NCI-H1694 treated with DMSO at 0.1 percent for 48 hours (cell line): Measurements from ENCODE around the gene FOXD3.
"Not testable (repeated sequence)": the region's sequence is repeated elsewhere in the genome, so short reads cannot be mapped to it uniquely, and the experiment has no call there.

Experiments
- DNase-seq: peaks from one replicate; lab custom pipeline; 2025; lab: John Stamatoyannopoulos, UW

The FOXD3 gene

DNA sequence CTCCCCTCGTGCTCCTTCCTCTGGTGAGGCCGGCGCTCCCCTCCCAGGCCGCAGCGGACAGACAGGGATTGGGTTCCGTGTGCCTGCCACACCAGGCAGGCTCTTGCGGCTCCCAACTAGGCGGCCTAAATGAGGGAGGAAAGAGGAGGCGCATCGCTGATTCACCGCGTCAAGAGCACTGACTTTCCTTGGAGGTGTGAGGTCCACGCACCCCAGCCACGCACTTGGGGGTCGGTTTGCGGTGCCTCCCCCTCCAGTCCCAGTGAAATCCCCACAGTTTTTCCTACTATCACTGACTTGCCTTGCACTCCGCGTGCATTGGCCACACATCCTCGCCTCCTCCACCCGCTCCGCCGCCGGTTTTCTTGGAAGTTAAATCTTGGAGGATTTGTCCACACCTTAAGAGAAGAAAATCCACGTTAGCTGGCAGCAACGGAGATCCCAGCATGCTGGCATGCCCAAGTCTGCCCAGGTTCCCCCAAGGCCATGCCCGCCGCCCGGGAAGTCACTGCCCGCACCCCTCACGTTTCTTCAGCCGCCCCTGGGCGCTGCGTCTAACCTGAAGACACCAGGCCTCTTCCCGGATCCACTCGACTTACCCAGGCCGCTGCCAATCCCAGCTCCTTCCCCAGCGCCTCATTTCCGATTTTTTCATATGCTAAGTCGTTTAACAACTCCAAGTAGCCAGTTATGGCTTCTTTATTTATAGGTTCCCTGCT is 1.1 kb upstream of the FOXD3 start:
- no peak for DNase-seq

DNA sequence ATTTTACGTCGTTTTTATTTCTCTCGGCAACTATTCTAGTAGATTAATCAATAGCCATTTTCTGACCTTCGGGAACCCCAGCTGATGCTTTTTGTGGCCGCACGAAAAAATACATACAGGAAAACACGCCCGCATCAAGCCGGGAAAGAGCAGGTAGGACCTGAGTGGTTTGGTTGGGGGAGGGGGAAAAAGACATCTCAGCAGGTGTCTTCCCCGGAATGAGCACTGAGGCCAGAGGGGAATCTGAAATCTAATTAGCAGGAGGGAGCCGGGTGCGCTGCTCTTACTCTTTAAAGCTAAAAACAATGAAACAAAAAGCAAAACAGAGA is 618 bp upstream of the FOXD3 start:
- DNase-seq: no peak

DNA sequence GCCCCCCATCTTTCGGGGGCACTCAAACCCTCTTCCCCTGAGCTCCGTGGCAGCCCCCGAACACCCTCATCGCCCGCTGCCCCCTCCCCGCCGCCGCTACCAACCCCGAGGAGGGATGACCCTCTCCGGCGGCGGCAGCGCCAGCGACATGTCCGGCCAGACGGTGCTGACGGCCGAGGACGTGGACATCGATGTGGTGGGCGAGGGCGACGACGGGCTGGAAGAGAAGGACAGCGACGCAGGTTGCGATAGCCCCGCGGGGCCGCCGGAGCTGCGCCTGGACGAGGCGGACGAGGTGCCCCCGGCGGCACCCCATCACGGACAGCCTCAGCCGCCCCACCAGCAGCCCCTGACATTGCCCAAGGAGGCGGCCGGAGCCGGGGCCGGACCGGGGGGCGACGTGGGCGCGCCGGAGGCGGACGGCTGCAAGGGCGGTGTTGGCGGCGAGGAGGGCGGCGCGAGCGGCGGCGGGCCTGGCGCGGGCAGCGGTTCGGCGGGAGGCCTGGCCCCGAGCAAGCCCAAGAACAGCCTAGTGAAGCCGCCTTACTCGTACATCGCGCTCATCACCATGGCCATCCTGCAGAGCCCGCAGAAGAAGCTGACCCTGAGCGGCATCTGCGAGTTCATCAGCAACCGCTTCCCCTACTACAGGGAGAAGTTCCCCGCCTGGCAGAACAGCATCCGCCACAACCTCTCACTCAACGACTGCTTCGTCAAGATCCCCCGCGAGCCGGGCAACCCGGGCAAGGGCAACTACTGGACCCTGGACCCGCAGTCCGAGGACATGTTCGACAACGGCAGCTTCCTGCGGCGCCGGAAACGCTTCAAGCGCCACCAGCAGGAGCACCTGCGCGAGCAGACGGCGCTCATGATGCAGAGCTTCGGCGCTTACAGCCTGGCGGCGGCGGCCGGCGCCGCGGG is 837 bp downstream of the FOXD3 start:
- DNase-seq: peak; percentile 62

DNA sequence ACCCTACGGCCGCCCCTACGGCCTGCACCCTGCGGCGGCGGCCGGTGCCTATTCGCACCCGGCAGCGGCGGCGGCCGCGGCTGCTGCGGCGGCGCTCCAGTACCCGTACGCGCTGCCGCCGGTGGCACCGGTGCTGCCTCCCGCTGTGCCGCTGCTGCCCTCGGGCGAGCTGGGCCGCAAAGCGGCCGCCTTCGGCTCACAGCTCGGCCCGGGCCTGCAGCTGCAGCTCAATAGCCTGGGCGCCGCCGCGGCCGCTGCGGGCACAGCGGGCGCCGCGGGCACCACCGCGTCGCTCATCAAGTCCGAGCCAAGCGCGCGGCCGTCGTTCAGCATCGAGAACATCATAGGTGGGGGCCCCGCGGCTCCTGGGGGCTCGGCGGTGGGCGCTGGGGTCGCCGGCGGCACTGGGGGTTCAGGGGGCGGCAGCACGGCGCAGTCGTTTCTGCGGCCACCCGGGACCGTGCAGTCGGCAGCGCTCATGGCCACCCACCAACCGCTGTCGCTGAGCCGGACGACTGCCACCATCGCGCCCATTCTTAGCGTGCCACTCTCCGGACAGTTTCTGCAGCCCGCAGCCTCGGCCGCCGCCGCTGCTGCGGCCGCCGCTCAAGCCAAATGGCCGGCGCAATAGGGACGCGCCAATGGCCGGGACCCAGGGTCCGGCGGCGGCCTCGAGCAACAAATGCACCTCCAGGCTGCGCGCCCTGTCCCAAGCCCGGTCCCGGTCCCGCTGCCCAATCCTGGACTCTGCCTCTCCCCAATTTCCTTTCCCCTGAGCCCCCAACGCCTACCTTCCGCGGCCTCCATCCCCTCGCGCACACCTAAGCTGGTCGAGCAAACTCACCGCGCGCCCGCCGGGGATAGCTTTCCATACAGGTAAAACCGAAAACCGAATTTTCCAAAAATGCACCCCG is 1.8 kb downstream of the FOXD3 start:
- DNase-seq: no peak

DNA sequence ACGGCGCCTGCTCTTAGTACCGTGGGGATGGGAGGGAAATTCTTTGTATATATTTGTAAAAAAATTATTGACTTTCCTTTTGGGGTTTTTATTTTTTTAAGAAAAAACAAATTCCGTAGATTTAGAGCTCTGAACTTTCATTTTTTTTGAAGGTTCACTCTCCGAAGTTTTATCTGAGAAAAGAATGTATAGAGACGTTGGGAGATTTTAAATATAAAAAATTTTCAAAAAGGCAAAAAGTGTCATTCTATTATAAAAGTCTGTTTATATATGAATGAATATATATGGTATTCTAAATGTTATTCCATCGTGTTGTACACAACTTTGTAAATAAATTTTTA is 2.4 kb downstream of the FOXD3 start:
- no peak for DNase-seq

DNA sequence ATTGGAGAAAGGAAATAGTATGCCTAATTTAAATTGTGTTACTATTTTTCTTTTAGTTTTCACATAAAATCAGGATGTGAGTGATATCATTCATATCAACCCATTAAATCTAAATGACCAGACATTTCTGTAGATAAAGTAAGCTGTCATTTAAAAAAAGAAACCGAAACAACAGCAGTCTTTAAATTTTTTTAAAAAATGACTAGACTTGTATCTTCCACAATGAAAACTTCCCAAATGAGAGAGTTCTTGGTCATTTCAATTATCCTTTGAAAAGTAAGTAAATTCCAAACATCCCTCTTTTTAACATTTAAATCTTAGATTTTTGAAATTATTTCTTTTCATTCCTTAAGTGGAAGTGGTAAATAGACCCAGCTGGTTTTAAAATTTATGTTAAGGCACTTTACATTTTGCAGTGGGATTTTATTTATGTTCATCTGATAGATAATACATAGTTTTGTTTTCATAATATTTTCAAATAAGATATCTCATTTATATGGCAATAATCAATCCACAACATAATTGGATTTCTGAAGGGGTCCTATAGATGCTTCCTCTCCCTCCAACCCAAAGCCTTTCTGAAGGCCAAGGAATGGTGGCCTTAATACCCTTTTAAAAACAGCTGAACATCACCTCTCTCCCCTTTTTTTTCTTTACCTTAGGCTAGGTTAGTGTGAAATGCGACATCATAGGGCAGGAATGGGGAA is 3.1 kb downstream of the FOXD3 start:
- no peak for DNase-seq

DNA sequence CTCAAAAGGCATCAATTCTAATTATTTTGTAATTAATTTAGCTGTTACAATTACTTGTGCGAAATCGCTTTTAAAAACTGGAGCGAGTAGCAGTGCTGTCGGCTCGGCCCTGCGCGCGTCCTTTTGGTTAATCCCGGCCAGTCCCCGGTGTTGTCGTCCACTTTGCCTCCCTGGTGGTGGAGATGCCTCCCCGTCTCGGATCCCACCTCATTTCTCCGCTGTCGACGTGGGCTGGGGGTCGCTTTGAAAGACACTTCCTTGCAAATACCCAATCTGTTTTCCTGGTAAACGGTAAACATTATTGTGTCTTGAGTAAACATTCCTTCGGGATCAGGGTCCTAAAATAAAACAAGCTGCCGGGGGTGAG is 3.7 kb downstream of the FOXD3 start:
- no peak for DNase-seq

DNA sequence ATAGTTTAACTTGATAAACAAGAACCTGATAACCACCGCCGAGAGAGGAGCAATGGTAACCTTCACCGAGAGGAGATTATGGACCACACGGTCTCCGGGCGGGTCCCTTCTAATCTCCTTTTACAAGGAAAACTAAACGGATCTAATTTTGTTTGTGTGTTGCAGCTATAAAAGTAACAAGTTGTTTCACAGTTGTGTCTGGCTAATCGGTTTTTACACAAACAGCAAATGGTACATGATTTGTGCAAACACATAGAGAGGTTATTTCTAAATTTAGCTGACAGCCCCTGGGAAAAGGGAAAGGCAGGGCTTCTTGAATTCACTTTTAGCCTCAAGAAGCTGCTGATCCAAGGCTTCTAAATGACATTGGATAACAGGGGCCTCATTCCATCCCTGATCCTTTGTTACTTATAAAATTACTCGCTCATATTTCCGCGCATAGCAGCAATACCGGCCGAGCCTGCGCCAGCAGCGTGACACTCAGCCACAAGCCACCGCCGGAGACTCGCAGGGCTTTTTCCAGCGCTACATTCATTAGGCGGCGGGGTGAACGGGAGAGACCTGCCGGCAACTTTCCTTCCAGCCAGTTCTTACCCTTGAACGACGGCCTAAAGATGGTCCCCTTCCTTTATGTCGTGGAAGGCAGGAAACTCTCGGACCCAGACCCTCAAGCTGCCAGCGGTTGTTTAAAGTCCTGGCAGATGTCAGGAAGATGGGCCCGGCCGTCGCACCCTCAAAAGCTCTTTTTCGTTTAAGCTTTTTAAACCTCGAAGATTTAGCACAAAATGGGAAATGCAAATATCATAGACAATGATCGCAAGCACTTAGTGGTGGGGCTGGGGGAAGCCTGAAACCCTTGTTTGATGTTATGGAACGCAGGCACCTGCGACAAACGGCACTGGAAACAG is 4.4 kb downstream of the FOXD3 start:
- DNase-seq: no peak

DNA sequence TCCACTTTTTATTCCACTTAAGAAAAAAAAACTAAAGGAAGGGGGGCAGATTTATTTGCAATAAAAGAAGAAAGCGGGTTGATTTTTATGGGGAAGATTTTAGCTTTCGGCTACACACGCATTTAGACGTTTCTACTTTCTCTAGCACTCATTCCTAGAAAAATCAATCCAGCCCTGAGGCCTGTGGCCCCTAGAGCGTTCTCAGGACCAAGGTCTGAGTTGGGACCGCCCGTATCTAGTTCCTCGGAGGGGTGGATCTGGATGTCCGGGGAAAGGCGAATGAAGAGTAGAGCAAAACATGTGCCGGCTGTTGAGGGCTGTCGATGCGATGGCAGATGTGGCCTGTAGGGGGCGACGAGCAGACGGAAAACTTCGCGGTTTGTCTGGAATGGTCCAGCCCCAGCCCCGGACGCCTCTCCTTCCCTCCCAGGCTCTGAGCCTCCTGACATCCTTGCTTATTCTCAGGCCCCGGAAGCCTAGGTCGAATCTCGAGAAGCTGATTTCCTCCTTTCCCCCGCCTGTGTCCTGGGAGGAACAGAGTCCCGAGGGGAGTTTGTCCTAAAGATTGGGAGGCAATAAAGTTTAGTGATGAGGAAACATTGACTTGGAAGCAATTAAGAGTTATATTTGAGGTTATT is 5.2 kb downstream of the FOXD3 start:
- DNase-seq: peak; percentile 69

DNA sequence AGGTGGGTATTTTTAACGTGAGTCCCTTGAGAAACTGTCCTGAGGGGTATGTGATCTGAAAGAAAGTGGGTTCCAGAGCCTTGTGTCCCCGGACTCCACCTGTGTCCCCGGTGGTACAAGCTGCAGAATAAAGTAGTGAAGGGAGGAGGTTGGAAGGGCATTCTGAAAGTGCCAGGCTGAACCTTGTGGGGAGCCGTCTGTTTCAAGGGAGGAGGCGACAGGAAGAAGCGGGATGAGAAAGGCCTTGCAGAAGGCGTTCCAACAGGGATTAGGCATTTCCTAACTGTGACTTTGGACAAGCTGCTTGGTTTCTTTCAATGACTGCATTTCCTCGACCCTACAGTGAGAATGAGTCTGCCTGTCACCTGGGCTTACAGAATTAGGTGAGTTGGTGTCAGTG is 5.8 kb downstream of the FOXD3 start:
- DNase-seq: no peak

DNA sequence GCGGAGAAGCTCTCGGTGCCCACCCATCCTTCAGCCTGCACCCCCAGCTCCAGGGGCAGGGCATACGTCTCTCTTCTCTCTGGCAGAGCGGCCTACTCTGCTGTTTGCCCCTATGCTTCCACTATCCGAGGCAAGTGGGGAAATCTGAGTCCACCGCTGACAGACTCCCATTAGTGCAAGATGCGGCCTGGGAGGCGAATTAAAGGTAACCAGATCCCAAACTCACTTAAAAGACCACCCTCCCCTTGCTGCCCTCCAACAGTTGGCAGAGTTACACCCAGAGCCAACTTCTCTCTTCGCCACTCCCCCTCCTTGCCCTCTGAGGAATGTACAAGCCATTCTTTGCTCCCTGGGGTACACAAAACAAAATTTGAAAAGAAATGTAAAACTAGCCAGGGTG is 6.4 kb downstream of the FOXD3 start:
- DNase-seq: no peak

DNA sequence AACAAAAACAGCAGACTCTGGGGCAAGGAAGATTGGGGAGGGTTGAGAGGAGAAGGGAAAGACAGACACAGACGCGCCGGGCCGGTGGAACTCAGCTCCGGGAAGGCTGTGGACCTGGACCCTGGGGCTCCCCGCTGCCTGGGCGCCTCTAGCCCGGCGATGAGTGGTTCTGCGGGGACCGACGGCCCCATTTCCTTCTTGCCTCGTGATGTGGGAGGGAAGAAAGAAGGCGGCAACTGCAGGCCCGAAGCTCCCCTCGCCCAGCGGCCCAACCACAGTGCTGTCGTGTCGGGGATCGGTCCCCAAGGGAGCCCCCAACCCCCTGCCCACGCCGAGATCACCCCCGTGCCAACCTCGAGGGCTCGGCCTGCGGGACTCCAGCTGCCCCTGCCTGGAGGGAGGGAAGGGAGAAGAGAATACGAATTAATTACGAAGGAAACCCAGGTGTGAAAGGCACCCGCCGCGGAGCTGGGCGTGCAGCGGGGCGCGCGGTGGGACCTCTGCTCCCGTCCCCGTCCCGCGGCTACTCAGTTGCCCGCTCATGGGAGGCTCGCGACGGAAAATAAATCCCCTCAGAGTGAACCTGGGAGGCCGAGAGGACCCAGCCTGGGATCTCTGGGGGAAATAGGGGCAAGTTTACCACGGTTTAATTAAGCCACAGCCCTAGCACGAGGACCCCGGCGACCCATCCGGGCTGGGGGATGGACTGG is 7.4 kb downstream of the FOXD3 start:
- DNase-seq: no peak

DNA sequence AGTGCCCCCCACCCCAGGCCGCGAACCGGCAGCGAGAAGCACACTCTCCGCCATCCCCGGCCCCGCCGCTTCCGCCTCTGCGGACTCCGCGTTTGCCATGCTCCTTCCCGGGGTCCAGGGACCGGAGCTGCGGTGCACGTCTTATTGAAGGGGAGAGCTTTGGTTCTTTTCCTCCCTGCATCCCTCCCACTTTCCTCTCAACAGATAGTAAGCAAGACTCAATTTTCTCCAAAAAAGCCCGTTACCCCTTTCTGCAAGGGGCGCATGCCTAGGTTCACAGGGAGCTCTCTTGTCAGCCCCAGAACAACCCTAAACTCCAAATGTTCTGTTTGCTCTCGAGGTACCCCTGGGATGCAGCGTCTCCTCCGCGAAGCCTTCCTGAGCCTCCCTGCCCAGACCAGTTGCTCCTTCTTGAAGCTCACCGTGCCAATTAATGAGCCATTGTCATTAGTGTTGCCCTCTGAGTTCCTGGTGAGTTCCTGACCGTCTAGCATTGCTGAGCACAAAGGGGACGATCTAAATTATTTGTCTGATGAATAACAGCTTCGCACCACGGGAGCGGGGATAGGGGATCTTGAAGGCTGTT is 8.1 kb downstream of the FOXD3 start:
- DNase-seq: no peak

DNA sequence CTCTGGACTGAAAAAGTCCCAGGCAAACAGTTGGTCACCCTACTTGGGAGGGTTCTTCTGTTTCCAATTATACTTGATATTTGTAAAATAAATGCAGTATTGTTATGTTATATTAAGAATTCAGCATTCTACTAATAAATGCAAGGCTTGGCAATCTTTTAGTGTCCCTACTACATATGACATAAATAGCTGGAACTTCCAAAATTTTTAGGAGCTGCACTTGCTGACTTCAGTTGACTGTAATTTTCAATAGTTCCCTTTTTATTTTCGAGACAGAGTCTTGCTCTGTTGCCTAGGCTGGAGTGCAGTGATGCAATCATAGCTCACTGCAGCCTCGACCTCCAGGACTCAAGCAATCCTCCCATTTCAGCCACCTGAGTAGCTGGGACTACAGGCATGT is 20.0 kb downstream of the FOXD3 start:
- DNase-seq: no peak

DNA sequence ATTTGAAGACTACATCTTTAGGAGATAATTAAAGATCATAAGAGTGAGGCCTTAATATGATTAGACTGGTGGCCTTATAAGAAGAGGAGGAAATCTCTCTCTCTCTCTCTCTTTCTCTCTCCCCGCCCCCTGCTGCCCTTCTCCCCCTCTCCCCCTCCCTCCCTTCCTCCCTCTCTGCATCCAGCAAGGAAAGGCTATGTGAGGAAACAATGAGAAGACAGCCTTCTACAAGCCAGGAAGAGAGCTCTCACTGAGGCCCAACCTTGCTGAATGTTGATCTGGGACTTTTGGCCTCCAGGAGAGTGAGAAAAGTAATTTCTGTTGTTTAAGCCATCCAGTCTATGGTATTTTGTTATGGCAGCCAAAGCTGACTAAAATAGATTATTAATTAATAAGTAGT is 21.6 kb downstream of the FOXD3 start:
- DNase-seq: no peak

DNA sequence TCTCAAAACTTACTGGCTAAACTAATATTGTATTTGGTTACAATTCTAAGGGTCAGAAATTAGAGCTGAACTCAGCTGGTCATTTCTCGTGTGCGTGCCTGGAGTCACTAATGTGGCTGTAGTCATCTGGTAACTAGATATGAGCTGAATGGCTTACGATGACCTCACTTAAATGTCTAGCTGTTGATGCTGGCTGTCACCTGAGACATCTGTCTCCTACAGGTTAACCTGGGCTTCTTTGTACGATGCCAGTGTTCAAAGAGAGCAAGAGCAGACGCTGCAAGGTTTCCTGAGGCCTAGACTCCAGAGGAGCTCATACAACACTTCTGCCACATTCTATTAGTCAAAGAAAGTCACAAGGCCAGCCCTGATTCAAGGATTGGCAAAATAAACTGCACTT is 28.0 kb downstream of the FOXD3 start:
- DNase-seq: no peak

DNA sequence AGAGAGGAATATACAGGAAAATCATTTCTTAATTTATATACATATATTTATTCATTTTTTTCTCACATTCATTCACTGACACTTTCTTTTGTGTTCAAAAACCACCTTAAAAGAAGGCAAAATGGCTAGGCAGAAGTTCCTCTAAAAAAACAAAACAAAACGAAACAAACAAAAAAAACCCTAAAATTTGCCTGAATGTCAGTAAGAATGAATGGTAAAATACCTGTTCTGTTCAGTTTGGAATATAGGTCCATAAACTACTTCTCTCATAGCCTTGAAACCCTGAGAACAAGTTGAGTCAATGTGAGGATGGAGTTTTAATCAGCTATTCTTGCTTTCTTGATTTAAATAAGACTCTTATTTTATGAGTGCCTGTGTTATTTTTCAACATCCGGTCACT is 30.4 kb downstream of the FOXD3 start:
- DNase-seq: no peak

DNA sequence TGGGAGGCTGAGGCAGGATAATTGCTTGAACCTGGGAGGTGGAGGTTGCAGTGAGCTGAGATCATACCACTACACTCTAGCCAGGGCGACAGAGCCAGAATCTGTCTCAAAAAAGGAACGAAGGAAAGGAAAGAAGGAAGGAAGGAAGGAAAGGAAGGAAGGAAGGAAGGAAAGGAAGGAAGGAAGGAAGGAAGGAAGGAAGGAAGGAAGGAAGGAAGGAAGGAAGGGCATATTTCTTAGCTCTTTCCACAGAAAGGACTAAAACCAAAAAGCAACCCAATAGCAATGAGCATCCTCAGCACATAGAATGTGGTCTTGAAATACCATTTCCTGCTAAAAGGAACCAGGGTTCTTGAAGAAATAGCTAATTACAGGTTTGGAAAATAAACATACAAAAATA is 33.9 kb downstream of the FOXD3 start:
- DNase-seq: not testable (repeated sequence)

DNA sequence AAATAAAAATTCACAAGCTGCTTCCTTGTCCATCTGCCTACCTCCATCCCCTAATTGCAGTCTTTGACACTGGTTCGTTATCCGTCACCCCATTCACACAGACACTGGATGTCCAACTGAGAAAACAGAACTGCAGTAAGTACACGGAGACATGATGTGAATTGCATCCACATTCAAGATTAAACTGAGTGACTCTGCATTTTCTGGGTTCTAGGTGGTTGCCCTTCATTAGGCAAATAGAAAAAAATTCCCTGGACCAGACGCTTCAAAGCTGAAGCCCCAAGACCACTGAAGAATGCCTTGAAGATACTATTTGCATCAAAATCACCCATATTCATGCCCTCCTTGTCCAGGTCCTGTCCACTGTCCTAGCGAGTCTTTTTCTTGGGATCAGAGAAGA is 37.2 kb downstream of the FOXD3 start:
- DNase-seq: no peak

DNA sequence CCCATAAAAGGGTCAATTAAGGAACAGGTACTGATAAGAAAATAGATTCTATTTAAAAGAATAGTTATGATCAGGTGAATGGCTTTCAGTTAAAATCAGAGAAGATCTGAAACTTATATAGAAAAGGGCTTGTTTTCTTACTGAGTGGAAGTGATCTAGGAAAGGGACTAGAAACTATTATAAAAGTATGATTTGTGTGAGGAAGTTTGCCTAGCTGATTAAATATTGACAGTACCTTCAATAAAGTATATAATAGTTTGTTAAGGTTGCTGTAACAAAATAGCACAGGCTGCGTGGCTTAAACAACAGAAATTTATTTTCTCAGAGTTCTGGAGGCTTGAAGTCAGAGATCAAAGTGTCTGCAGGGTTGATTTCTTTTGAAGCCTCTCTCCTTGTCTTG is 39.7 kb downstream of the FOXD3 start:
- DNase-seq: no peak
